ENCODE measurements around the gene SNX24.

Gene SNX24

DNA sequence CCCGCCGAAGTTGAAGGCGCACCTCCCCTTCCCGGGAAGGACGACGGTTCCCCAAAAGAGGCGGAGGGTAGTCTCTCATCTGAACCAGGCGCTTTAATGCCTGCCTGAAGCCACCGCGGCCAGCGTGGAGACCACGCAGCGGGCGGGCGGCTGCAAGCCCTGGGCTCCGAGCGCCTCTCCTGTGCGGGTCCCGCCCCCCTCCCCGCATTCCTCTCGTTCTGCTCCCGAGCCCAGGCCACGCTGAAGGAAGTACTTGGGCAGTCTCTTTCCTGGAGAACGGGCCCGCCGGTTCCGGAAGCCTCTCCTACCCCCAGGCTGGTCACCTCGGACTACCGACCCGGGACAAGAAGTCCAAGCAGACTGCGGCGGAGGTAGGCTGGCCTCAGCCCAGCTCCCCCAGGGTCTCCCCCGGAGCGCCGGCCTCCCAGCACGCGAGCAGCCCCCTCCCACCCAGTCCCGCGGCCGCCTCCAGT, 190.5 kb downstream of the SNX24 start:
- Mint-ChIP-seq H3K4me3 (peak overlapping the region; percentile 86 to 87 (median 86)), H3K27ac (no peak overlapping the region), H3K9me3 (no peaks in the 10 kb centered on the region), H3K36me3 (ENCODE audit: low read depth) (no peaks in the 10 kb centered on the region), H3K27me3 (ENCODE audit: low read depth) (peaks cover 60% of the 10 kb centered on the region), H3K4me1 (peaks cover 12% of the 10 kb centered on the region)
- no peak for TF ChIP-seq CTCF (IDR thresholded peaks at IDR 0.05; ENCODE audit: unreplicated experiment in 3 of 3)

DNA sequence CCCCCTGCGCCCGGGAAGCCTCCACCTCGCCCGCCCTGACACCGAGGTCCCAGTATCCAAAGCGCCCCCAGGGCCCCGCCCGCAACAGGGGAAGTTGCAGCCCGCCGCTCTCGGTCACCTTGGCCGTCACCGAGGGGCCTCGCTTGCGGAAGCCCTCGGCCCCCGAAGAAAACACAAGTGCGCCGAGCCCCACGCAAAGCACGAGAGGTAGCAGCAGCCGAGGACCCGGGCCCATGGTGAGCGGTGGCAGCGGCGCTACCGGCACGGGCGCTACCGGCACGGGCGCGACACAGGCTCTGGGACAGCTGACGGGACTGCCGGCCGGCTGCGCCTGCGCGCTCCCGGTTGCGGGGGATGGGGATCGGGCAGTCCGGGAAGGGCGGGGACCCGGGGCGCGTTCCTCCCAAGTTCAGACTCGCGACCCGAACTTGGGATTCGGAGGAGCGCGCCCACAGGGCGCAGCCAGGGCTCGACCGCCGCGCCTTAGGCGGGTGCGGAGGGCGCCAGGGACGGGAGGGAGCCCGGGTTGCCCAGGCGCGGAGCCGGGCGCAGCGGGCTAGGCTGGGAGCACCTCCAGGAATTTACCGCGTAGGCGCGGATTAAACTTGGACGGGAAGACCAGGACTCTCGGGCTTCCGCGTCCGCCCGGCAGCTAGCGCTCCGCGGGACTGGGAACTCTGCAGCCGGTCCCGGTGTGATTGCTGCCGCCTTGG, 191.1 kb downstream of the SNX24 start, which contains the start of gene PPIC:
TSS of gene PPIC (minus strand) at position 335 of the 713 bp plus-strand sequence. CDS start at position 235, 100 bp downstream.
- Mint-ChIP-seq H3K4me1 (peaks cover 12% of the 10 kb centered on the region), H3K4me3 (peak within 1 kb of the TSS; percentile 86 to 87 (median 86)), H3K27me3 (ENCODE audit: low read depth) (peaks cover 60% of the 10 kb centered on the region), H3K27ac (peak within 1 kb of the TSS in 2 of 3 experiments; percentile 21 to 31), H3K36me3 (ENCODE audit: low read depth) (no peaks in the 10 kb centered on the region), H3K9me3 (no peaks in the 10 kb centered on the region)
- TF ChIP-seq CTCF (IDR thresholded peaks at IDR 0.05; ENCODE audit: unreplicated experiment in 3 of 3), result no peak

- Mint-ChIP-seq H3K27ac (peak overlapping the region in 1 of 3 experiments; percentile 21), H3K27me3 (ENCODE audit: low read depth) (peaks cover 60% of the 10 kb centered on the region), H3K36me3 (ENCODE audit: low read depth) (no peaks in the 10 kb centered on the region), H3K4me1 (peaks cover 12% of the 10 kb centered on the region), H3K9me3 (no peaks in the 10 kb centered on the region), H3K4me3 (peak overlapping the region; percentile 83 to 87 (median 86))
- no peak for TF ChIP-seq CTCF (IDR thresholded peaks at IDR 0.05; ENCODE audit: unreplicated experiment in 3 of 3)
Observed at GRCh38 chr5:123037104-123037418, 191.6 kb downstream of the SNX24 start.

GRCh38 chr5:123039673-123040072, 194.3 kb downstream of the SNX24 start:
- Mint-ChIP-seq H3K36me3 (ENCODE audit: low read depth) (no peaks in the 10 kb centered on the region), H3K9me3 (no peaks in the 10 kb centered on the region), H3K4me1 (peaks cover 12% of the 10 kb centered on the region), H3K27ac (peak overlapping the region in 1 of 3 experiments; percentile 6), H3K4me3 (no peak overlapping the region), H3K27me3 (ENCODE audit: low read depth) (peaks cover 39% of the 10 kb centered on the region)
- TF ChIP-seq CTCF (IDR thresholded peaks at IDR 0.05; ENCODE audit: unreplicated experiment in 3 of 3), result no peak

DNA sequence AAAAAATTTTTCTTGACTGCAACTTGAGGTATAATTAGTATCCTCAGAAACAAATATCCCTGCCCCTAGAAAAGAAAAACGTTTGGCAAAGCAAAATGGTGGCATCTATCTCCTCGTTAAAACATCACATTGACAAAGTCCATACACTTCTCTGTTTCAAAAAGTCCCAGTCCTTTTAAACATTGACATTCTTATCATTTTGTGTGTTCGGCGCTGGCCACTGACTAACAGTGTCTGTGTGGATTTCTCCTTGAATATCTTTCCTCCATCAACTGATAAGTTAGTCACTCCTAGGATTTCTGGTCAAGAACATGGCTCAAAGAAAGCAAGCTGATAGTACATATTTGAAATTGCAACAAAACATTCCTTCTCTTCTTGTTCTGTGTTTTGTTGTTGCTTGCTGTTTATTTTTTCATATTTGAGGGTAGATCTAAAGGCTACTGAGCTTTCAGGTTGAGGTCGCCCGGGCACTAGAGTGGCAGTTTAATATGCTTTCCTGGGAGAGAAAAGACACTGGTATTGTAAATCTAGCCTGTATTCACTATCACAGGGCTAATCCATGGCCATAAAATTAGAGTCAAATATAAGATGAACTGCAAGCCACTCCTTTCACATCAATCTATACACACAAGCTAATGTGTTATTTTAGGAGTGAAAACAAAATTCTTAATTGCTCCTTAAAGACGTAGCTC, 199.7 kb downstream of the SNX24 start:
- no peak overlapping the region for H3K27ac Mint-ChIP-seq
- no peaks in the 10 kb centered on the region for H3K36me3 Mint-ChIP-seq (ENCODE audit: low read depth)
- TF ChIP-seq CTCF (IDR thresholded peaks at IDR 0.05; ENCODE audit: unreplicated experiment in 3 of 3), result no peak
- no peaks in the 10 kb centered on the region for H3K4me1 Mint-ChIP-seq
- H3K4me3 Mint-ChIP-seq, result no peak overlapping the region
- H3K27me3 Mint-ChIP-seq (ENCODE audit: low read depth), result peaks cover 29% of the 10 kb centered on the region
- H3K9me3 Mint-ChIP-seq, result peaks cover 3% of the 10 kb centered on the region
